ENCODE data around the gene GGTA1.

GRCh38 chr9:121441165-121441564, 58.5 kb downstream of the GGTA1 start:
- TF ChIP-seq POLR2A (IDR thresholded peaks at IDR 0.05; ENCODE audit: borderline replicate concordance, extremely low read depth, insufficient read depth, insufficient read length) (no peak), EZH2phosphoT487 (IDR thresholded peaks at IDR 0.05; ENCODE audit: borderline replicate concordance) (no peak), EGR1 (IDR thresholded peaks at IDR 0.05; ENCODE audit: low read depth) (no peak), REST (IDR thresholded peaks at IDR 0.05; ENCODE audit: low read depth) (no peak), POLR2AphosphoS5 (IDR thresholded peaks at IDR 0.05; ENCODE audit: low read depth, low read length) (no peak)
- TF ChIP-seq, protein P1, sequence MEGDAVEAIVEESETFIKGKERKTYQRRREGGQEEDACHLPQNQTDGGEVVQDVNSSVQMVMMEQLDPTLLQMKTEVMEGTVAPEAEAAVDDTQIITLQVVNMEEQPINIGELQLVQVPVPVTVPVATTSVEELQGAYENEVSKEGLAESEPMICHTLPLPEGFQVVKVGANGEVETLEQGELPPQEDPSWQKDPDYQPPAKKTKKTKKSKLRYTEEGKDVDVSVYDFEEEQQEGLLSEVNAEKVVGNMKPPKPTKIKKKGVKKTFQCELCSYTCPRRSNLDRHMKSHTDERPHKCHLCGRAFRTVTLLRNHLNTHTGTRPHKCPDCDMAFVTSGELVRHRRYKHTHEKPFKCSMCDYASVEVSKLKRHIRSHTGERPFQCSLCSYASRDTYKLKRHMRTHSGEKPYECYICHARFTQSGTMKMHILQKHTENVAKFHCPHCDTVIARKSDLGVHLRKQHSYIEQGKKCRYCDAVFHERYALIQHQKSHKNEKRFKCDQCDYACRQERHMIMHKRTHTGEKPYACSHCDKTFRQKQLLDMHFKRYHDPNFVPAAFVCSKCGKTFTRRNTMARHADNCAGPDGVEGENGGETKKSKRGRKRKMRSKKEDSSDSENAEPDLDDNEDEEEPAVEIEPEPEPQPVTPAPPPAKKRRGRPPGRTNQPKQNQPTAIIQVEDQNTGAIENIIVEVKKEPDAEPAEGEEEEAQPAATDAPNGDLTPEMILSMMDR (IDR thresholded peaks at IDR 0.05 in 2 of 3, conservative IDR thresholded peaks at IDR 0.05 in 1 of 3; ENCODE audit: borderline replicate concordance in 1 of 3, insufficient read depth in 1 of 3, low read depth in 2 of 3, low read length in 2 of 3), result no peak
- TF ChIP-seq, protein P2, sequence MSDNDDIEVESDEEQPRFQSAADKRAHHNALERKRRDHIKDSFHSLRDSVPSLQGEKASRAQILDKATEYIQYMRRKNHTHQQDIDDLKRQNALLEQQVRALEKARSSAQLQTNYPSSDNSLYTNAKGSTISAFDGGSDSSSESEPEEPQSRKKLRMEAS (IDR thresholded peaks at IDR 0.05), result no peak

Measured in HCT116 (cell line).